ENCODE data around the gene SIRPB1.

Gene SIRPB1

GRCh38 chr20:1628621-1629020 is 8.8 kb upstream of the SIRPB1 start:
- DNase-seq (ENCODE audit: low read depth), result no peak
- TF ChIP-seq CTCF (conservative IDR thresholded peaks at IDR 0.05; ENCODE audit: low read length), result no peak
- no peak overlapping the region for H3K4me3 ChIP-seq (ENCODE audit: low read length)

GRCh38 chr20:1627200-1627550 is 7.4 kb upstream of the SIRPB1 start:
- no peak overlapping the region for H3K4me3 ChIP-seq (ENCODE audit: low read length)
- DNase-seq (ENCODE audit: low read depth), result no peak
- TF ChIP-seq CTCF (conservative IDR thresholded peaks at IDR 0.05; ENCODE audit: low read length), result no peak

GRCh38 chr20:1626528-1627199 is 6.9 kb upstream of the SIRPB1 start:
- no peak overlapping the region for H3K4me3 ChIP-seq (ENCODE audit: low read length)
- DNase-seq (ENCODE audit: low read depth), result no peak
- no peak for TF ChIP-seq CTCF (conservative IDR thresholded peaks at IDR 0.05; ENCODE audit: low read length)

GRCh38 chr20:1625083-1625690 is 5.4 kb upstream of the SIRPB1 start:
- no peak for DNase-seq (ENCODE audit: low read depth)
- no peak overlapping the region for H3K4me3 ChIP-seq (ENCODE audit: low read length)
- TF ChIP-seq CTCF (conservative IDR thresholded peaks at IDR 0.05; ENCODE audit: low read length), result no peak

- DNase-seq (ENCODE audit: low read depth), result no peak
- no peak for TF ChIP-seq CTCF (conservative IDR thresholded peaks at IDR 0.05; ENCODE audit: low read length)
- no peak overlapping the region for H3K4me3 ChIP-seq (ENCODE audit: low read length)
Observed at GRCh38 chr20:1623501-1624205, 3.8 kb upstream of the SIRPB1 start.

- no peak for DNase-seq (ENCODE audit: low read depth)
- no peak overlapping the region for H3K4me3 ChIP-seq (ENCODE audit: low read length)
- no peak for TF ChIP-seq CTCF (conservative IDR thresholded peaks at IDR 0.05; ENCODE audit: low read length)
Observed at GRCh38 chr20:1622450-1622849, 2.6 kb upstream of the SIRPB1 start.

- H3K4me3 ChIP-seq (ENCODE audit: low read length), result no peak overlapping the region
- DNase-seq (ENCODE audit: low read depth), result no peak
- no peak for TF ChIP-seq CTCF (conservative IDR thresholded peaks at IDR 0.05; ENCODE audit: low read length)
Observed at GRCh38 chr20:1621316-1621715, 1.5 kb upstream of the SIRPB1 start.
